NCI-H1930 (cell line): Measurements from ENCODE around the gene PIWIL1.

Experiments used
- DNase-seq, 2 experiments: peaks; one replicate each; lab custom pipeline; 2025; lab: John Stamatoyannopoulos, UW

The PIWIL1 gene

DNA sequence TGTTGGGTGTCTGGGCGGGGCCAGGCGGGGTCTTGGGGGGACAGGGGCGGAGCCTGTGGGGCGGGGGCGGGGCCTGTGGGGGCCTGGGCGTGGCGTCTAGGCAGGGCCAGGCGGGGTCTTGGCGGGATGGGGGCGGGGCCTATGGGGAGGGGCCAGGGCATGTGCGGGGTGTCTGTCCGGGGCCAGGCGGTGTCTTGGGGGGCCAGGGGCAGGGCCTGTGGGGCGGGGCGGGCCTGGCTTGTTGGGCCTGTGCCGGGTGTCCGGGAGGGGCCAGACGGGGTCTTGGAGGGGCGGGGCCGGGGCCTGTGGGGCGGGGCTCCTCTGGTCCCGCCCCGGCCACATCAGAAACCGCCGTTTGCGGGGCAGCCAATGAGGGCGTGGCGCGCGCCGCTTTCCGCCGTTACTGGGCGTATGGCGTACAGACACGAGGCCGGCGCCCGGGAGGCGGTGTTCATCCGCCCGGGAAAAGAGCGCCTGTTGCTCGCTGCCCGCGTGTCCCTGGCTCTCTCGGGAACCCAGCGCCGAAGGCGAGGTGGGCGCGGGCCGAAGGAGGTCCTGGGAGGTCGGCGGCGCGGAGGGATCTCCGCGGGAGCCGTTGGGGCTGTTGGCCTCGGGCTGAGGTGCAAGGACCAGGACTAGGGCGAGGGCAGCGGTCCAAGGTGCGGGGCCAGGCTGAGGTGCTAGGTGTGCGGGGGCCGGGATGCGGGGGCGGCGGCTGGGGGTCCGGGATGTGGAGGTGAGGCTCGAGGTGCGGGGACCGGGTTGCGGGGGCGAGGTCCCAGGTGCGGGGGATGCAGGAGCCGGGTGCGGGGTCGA, at the start of gene PIWIL1:
Gene PIWIL1 (plus strand): TSS at position 400 of the 816 bp plus-strand sequence. CDS start 4,705 bp downstream, outside the sequence.
- no peak for DNase-seq

DNA sequence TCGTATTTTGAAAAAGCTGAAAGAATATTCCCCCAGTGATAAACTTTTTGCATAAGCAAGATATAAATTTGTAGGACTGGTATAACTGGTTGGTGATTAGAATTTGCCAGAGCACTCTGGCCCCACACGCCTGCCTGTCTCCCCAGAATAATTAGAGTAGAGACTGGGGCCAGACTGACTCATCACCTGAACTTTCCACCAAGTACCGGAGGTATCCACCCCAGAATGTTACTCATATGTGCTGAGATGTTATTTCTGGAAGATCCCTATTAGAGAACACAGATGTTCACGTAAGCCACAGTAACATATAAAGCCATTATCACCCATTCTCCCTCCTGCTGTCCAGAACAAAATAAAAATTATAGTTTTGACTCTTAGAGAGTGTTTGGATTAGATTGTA, 49.5 kb upstream of the PIWIL1 start:
- DNase-seq = no peak

DNA sequence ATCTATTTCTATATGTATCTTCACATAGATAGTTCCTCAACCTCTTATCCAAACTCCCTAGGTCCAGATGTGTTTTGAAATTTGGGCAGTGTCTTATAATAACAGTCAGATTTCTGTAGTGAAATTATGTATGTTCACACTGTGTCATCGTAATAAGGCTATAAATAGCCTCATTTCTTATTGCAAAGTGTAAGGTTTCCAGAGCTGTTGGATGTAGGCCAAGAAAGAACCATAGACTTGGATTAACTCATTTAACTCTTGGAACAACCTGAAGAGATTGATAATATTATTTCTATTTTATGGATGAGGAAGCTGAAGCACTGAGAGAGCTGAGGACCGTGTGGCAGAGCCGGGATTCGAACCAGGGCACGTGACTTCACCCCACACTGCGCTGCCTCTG, 49.0 kb upstream of the PIWIL1 start:
- DNase-seq = no peak

DNA sequence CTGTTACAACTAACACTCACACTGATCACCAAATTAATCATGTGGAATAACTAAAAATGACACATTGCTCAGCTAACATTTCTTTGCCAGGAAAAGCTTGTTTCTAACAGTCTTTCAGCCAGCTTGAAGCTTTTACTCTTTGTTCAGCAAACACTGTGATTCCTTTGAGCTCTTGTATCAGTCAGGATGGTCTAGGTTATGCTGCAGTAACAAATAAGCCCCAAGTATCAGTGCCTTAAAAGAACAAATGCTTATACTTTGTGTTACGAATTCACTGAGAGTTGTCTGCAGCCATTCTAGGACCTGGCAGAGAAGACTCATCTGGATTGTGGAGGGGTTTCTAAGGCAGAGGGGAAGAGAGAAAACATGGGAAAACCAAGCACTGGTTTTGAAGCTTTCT, 47.6 kb upstream of the PIWIL1 start:
- no peak for DNase-seq

DNA sequence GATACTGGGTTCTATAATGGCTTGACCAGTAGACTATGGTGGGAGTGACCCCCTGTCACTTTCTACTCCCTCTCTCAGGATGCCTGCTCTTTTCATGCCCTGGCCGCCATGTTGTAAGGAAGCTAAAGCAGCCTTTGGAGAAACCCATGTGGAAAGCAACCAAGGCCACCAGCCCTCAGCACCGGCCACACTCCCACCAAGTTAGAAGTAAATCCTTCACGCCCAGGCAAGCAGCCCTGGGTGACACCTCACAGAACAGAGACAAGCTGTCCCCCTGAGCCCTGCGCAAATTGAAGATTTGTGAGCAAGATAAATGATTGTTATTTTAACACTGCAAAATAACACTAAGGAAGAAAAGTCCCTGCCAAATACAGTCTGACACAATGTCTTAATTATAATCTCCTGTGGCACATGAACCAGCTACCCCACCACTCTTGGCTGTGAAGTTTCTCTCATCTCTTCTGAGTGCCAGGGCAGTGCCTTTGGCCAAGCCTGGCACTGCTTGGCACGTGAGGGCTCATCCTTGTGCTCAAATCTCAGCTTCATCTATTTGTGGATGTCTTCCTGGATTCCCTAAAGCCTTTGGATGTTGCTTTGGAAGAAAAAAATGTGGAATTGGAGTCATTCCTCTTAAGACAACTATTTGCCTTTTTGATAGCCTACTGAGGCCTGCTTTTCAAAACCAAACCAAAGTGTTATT, 39.2 kb upstream of the PIWIL1 start:
- no peak for DNase-seq

DNA sequence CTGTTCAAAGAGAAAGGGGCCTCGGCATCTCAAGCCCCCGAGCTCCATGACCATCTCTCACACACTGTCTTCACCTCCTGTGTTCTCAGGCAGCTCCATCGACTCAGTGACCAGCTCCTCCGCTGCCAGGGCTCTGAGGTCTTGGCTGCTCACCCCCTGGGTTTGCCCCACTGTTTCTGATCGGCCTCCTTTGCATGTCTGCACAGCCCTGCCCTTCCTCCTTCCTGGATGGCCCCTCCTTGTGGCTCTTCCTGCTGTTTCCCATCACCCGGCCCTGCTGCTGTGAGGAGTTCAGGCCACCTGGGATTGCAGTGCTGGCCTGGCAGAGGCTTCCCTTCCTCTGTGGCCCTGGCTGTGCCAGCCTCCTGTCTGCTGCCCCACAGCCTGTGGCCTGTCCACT, 38.1 kb upstream of the PIWIL1 start:
- no peak for DNase-seq

DNA sequence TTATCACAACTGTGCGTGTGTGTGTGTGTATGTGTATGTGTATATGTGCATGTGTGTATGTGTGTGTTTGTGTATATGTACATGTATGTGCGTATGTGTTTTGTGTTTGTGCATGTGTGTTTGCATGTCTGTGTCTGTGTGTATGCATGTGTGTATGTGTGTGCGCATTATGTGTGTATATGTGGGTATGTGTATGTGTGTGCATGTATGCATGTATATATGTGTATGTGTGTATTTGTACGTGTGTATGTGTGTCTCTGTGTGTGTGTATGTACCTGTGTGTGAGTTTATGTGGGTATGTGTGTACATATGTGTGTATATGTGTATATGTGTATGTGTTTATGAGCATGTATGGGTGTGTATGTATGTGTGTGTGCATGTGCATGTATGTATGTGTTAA, 37.6 kb upstream of the PIWIL1 start:
- no peak for DNase-seq

DNA sequence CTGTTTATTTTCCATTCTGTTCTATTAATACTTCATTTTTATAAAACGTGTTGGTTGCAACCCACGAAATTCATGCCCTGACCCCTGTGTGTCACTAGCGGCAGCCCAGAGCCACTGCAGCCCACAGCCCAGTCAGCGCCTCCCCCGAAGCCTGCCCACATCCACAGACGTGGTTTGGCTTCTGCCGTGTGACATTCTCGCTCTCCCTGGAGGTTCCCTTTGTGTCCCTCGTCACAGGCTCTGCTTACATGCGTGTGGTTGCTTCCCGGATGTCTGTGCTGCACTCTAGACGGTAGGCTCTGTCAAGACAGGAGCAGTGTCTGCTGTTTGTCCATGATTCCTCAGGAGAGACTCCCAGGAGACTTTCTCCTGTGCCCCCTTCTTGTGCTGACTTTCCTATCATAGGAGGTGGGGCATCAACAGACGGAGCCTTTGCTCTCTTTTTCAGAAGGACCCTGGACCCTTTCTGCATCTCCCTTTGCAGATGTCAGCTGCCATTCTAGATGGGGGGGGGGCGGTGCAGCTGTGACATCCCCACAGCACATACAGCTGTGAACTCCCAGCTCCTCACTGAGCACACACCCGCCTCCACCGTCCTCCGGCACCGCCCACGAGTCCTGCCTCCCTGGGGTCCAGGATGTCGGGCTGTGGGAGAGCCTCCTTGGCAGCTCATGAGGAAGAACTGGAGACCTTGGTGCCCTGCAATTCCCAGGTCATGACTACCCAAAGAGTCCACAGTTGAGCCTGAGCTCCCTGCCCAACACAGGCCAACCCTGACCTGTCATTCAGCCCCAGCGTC, 36.8 kb upstream of the PIWIL1 start:
- DNase-seq = no peak

DNA sequence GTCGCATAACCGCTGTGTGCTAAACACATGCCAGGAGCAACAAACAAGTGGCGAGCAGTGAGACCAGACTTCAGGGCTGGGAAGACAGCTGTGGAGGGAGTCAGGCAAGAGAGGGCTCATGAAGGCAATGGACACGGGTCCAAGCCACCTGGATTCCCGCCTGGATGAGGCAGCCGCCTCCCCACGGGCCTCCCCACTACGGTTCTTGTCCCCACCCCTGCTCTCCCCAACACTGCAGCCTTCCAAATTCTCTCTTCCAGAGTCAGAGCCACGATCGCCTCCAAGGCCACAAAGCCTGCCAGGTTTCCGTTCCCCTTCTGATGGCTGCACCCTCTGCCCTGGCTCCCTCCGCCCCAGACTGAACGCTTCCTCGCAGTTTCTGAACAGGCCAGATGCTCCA, 36.1 kb upstream of the PIWIL1 start:
- no peak for DNase-seq

DNA sequence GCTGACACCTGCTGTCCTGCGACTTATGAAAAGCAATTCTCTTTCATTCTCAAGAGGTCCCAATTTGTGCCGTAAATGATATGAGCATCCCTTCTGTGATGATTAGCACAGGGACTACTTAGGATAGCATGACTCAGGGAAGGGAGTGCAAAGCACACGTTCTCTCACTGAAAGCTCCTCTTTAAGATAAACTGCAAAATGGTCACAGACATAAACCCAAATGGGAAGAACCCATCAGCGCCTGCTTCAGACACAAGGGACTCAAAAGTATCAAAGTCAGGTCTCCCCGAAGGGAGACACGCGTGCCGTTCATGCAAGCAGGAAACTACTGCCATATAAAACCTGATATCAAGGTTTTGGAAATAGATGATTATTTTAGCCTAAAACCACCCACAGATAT, 33.9 kb upstream of the PIWIL1 start:
- no peak for DNase-seq

DNA sequence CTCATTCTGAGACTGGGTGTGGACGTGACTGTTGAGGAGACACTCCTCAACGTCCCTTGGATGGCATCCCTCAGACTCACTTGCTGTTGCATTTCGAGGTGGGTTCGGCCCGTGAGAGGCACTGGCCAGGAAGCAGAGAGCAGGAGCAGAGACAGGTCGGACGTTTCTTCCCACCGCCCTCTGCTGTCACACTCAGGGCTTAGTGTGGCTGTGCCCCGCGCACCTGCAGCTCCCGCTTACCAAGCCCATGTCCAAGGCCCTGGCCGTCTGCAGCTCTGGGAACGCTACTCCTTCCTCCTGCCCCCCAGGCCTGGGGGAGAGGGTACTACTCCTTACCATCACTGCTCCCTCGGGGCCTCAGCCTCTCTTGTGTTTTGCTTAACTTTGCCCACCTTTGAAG, 29.8 kb upstream of the PIWIL1 start:
- DNase-seq = no peak

DNA sequence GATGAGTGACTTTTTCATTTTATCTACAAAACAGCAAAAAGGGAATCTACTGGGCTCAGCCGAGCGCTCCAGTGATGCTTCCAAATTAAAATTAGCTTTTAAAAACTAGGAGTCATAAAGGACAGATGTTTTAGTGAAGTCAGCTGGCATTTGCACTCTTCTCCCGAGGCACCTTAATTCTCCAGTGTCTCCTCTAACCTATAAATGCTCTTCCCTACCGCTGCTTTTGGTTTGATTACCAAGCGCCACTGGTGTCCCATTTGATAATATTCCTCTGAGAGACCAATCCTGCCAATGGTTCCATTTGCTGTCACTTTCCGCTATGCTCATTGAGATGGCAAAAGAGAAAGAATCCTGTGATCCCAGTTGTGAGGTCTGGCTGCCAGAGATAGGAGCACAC, 29.3 kb upstream of the PIWIL1 start:
- DNase-seq = no peak

DNA sequence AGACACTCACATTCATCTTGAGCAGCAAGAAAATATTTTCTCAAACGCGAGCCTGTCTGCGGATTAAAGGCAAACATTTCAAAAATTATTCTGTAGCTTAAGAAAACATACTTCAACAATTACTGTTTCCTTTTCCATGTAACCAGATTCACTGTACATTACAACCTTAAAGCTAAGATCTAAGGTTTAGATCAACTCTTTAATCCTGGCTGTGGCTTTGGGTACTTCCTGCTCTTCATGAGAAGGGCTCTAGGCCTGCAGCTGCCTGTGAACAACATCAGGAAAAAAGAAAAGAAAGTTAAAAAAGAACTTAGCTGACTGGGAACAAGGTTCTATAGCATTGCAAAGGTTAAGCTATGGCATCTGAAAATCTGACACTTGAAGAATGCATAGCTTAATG, 21.4 kb upstream of the PIWIL1 start:
- DNase-seq = no peak

DNA sequence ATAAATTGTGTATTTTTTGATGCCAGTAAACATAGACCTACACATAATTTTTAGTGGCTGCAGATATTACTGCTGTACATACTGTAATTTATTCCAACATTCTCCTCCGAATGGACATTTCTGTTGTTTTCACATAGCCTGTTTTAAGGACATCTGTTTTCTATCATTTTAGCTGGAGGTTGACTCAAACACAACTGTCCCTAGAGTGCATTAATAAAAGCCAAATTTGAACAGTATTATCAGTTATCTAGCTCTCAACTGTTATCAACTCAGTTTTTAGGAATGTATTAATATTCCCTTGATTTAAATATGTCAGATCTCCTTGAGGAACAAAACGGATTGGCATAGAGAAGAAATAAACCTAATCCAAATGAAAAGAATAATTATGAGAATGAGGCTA, 17.2 kb upstream of the PIWIL1 start:
- DNase-seq = no peak

DNA sequence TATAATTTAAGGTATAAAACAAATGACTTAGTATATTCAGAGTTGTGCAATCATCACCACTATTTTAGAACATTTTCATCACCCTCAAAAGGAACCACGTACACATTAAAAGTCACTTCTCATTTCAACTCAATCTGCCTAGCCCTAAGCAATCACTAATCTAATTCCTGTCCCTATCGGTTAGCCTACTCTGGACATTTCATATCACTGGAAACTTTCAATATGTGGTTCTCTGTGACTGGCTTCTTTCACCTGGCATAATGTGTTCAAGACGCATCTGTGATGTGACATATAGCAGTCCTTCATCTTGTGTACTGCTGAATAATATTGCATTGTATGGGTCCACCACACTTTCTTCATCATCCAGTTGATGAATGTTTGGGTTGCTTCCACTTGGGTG, 15.4 kb upstream of the PIWIL1 start:
- no peak for DNase-seq

DNA sequence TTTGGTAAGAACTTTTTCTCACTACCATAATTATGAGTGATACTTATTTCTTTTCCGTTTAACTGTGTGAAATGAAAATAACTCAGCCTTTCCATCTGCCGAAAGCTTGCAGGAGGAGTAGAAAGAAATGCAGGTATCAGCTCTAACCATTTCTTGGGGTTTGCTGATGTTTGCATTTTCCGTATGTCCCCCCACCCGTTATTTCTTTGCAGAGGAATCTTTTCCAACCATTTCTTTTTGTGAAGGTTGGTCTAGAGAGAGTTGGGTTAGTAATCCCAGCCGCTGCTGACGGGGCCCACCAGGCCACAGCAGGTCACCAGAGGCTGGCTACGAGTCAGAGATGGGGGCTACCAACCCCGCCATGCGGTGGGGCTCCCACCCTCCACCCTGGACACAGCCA, 7.0 kb upstream of the PIWIL1 start:
- DNase-seq = no peak

DNA sequence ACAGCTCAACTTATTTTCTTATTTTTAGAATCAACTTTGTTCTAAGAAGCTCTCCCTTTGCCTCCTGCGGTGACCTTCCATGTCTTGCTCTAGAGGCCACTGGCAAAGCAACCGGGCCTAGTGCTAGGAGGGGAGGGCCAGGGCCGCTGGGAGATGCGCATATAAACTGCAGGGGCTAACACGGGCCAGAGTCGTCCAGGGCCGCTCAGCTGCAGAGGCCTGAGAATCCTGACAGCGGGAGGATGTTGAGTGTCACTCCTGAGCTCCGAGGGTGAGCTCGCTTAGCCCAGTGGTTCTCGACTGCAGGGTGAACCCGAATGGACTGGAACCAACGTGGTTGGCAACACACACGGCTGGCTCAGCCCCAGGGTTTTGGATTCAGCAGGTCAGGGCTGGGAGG, 6.5 kb upstream of the PIWIL1 start:
- DNase-seq = no peak

DNA sequence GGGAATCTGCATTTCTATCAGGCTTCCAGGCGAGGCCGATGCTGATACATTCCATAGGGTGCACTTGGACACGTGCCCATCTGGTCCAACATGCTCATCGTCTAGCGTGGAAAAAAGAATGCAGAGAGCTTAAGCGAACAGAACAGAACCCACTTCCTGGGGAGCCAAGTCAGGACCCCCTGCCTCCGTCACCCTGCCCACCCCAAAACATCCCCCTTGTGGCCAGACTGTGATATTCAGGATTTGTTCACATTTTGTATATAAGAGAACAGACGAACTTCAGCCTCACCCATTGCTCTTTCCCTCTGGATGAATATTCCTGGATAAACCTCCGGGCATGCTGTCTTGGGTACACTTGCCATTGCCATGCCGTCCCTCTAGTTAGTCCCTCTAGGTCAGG, 4.3 kb upstream of the PIWIL1 start:
- DNase-seq = no peak

DNA sequence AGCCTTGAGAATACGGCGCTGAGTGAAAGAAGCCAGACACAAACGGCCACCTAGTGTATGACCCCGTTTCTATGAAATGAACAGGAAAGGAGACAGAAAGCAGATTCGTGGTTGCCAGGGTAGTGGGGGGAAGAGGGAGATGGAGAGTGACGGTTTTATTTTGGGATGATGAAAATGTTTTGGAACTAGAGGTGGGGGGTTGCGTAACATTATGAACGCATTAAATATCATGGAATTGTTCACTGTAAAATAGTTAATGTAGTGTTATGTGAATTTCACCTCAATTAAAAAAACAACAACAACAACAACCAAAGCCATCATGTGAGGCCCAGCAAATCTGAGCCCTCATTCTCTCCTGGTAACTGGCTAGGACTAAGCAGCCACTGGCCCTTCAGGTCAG, 3.3 kb upstream of the PIWIL1 start:
- no peak for DNase-seq

DNA sequence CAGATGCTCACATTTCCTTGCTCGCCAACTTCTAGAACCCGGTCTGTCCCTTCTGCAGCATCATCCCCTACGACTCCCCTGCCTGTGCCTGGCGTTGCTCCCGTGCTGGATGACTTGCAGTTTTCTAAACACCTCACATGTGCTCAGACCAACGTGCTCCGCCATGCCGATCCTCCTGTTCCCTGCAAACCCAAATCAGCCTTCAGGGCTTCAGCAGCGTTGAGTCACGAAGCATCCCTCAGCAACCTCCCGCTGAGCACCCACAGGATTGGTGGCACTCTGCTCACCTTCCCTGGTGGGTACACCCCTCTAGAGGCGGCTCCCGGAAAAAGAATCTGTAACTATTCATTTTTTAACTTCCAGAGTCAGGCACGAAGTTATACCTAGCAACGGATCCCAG, 2.8 kb upstream of the PIWIL1 start:
- DNase-seq = no peak

DNA sequence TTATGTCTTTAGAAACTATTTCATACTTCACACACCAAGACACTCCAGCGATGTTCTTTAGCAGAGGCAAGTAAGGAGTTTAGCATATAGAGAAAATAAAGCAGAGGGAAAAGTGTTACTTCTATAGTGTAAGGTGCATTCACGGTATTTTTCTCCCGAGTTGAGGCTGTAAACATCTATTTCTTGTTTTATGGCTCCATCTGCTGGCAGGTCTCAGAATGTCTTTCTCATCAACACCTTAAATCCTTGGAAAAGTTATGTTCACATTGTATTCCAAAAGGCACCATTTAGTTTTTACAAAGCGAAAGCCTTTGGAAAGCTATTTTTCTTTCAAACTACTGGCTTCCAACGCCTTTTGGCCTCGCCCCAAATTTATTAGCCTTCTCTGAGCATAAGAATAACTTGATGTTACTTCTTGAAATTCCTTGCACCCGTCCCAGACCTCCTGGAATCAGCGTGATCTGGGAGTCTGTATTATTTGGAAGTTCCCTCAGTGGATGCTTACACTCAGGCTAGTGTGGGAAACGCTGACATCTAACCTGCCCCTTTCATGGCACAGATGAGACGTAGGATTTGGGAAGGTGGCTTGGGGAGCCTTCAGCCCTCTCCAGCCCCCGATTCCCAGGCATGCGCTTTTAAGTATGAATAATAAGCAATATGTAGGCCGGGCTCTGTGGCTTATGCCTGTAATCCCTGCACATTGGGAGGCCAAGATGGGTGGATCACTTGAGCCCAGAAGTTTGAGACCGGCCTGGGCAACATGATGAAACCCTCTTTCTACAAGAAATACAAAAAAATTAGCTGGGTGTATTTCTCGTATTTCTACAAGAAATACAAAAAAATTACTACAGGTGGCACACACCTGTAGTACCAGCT, 1.9 kb upstream of the PIWIL1 start:
- peak; percentile 4 to 43 for DNase-seq
